Upper lobe of right lung (tissue), 1 donor: ENCODE data around the gene KRTAP10-9. TPM values are rescaled to one million over a fixed set of nuclear protein-coding genes. Genes with fewer than 3 reads are reported as not detected.
"Not testable (repeated sequence)": the region's sequence is repeated elsewhere in the genome, so short reads cannot be mapped to it uniquely, and the experiment has no call there.

Experiments used
- ATAC-seq: fragments of 200-7000 bp; cut with Tn5 transposase; one replicate; pipeline ENCODE4 v1.9.1; 2020; ENCODE audit warnings: mild to moderate bottlenecking, moderate library complexity
- DNase-seq: peaks from one replicate; pipeline ENCODE4 v3.0.0-alpha.2; 2020
- H3K27ac ChIP-seq: fragments of 200-600 bp; one replicate; pipeline ENCODE4 v1.8.0; 2022
- H3K27me3 ChIP-seq: fragments of 200-600 bp; one replicate; pipeline ENCODE4 v1.8.0; 2022; ENCODE audit warnings: mild to moderate bottlenecking
- H3K36me3 ChIP-seq: fragments of 200-600 bp; one replicate; pipeline ENCODE4 v1.8.0; 2022
- H3K4me1 ChIP-seq: fragments of 200-600 bp; one replicate; pipeline ENCODE4 v1.8.0; 2022
- H3K4me3 ChIP-seq: fragments of 200-600 bp; one replicate; pipeline ENCODE4 v1.8.0; 2022; ENCODE audit warnings: mild to moderate bottlenecking
- H3K9me3 ChIP-seq: fragments of 200-600 bp; one replicate; pipeline ENCODE4 v1.8.0; 2022
- CTCF ChIP-seq: fragments of 200-600 bp; IDR thresholded peaks from one replicate; pipeline ENCODE4 v1.8.0; 2022; ENCODE audit warnings: antibody characterized with exemption
- intact Hi-C: fragments of 100-400 bp; cut with DNase I; formaldehyde crosslinking; loops from one replicate; pipeline ENCODE4 v1.11.0; 2022
- total RNA-seq: library from RNA; stranded (reverse); fragmentation: NEBNext Ultra II Directional; extraction: Animal tissue kit (Norgen Biotek cat#: 25700); gene quantifications from one replicate; pipeline ENCODE4 v1.2.1, GENCODE V29; 2021
- donor health status: DM: no; HTN: yes; CAD: no; lungs with severe emphysema.

Gene KRTAP10-9
- total RNA-seq, 1 donor from 2014 or later: not detected

- H3K9me3 ChIP-seq: peaks cover 9% of the 10 kb centered on the region
- no peak for TF ChIP-seq CTCF
- no peaks in the 10 kb centered on the region for H3K4me1 ChIP-seq
- DNase-seq: no peak
- H3K4me3 ChIP-seq: no peak overlapping the region
- ATAC-seq: no peak
- no peaks in the 10 kb centered on the region for H3K36me3 ChIP-seq
- intact Hi-C loops: no loop called here
- no peaks in the 10 kb centered on the region for H3K27me3 ChIP-seq
- no peak overlapping the region for H3K27ac ChIP-seq
Observed at GRCh38 chr21:44609193-44609592, 17.7 kb upstream of the KRTAP10-9 start.

- H3K4me1 ChIP-seq, H3K27ac ChIP-seq, H3K4me3 ChIP-seq, ATAC-seq, H3K9me3 ChIP-seq, H3K27me3 ChIP-seq, H3K36me3 ChIP-seq, DNase-seq, intact Hi-C loops: not testable (repeated sequence)
Observed at GRCh38 chr21:44610157-44610843, 16.6 kb upstream of the KRTAP10-9 start.

- no peaks in the 10 kb centered on the region for H3K27me3 ChIP-seq
- no peak overlapping the region for H3K4me3 ChIP-seq
- ATAC-seq: no peak
- intact Hi-C loops: no loop called here
- no peaks in the 10 kb centered on the region for H3K4me1 ChIP-seq
- H3K27ac ChIP-seq: no peak overlapping the region
- DNase-seq: no peak
- no peaks in the 10 kb centered on the region for H3K36me3 ChIP-seq
- H3K9me3 ChIP-seq: peaks cover 9% of the 10 kb centered on the region
- TF ChIP-seq CTCF: no peak
Observed at GRCh38 chr21:44611551-44611950, 15.3 kb upstream of the KRTAP10-9 start.

- Histone ChIP-seq H3K36me3 (no peaks in the 10 kb centered on the region), H3K9me3 (peaks cover 9% of the 10 kb centered on the region), H3K4me1 (no peaks in the 10 kb centered on the region), H3K27ac (no peak within 1 kb of the TSS), H3K4me3 (no peak within 1 kb of the TSS), H3K27me3 (no peaks in the 10 kb centered on the region)
- DNase-seq (peak; percentile 60), ATAC-seq (no peak)
- intact Hi-C loops: no loop called here
- TF ChIP-seq CTCF: no peak
Observed at GRCh38 chr21:44612029-44612486, 14.8 kb upstream of the KRTAP10-9 start, which contains the start of gene KRTAP10-8. KRTAP10-8 (plus strand) TSS chr21:44612079; CDS start chr21:44612101, 22 bp downstream.

GRCh38 chr21:44612669-44613229 lies 14.1 kb upstream of the KRTAP10-9 start:
- peak; percentile 53 for DNase-seq
- Histone ChIP-seq H3K27me3 (no peaks in the 10 kb centered on the region), H3K36me3 (no peaks in the 10 kb centered on the region), H3K27ac (no peak overlapping the region), H3K4me1 (no peaks in the 10 kb centered on the region), H3K9me3 (peaks cover 9% of the 10 kb centered on the region), H3K4me3 (no peak overlapping the region)
- no peak for TF ChIP-seq CTCF
- intact Hi-C loops: no loop called here
- no peak for ATAC-seq

- ATAC-seq (no peak), DNase-seq (no peak)
- Histone ChIP-seq H3K4me3 (no peak overlapping the region), H3K27me3 (no peaks in the 10 kb centered on the region), H3K36me3 (no peaks in the 10 kb centered on the region), H3K9me3 (peaks cover 9% of the 10 kb centered on the region), H3K27ac (no peak overlapping the region), H3K4me1 (no peaks in the 10 kb centered on the region)
- TF ChIP-seq CTCF: no peak
- intact Hi-C loops: no loop called here
Observed at GRCh38 chr21:44613386-44614155, 13.3 kb upstream of the KRTAP10-9 start.
